HG03196 (cell line): Measurements from ENCODE around the gene SIRPA.

Source experiments
- ATAC-seq: cut with Tn5 transposase; IDR thresholded peaks from one replicate; pipeline ENCODE4 v1.9.1; 2021; ENCODE audit not compliant: unreplicated experiment

Gene SIRPA

GRCh38 chr20:1946762-1947534, 51.7 kb downstream of the SIRPA start:
- ATAC-seq, result no peak

DNA sequence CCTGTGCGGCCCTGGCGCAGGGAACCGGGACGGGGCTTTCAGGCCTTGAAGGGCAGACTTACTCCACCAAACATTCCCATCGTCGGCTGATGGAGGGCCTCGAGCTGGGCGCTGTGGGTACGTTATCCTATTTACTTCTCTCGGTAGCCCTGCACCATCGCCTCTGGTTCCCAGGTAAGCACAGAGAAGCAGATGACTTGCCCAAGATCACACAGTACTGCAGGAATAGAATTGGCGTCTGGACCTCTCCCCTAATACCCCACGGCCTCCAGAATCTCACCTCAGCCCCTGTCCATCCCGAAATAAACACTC, 52.3 kb downstream of the SIRPA start:
- no peak for ATAC-seq

DNA sequence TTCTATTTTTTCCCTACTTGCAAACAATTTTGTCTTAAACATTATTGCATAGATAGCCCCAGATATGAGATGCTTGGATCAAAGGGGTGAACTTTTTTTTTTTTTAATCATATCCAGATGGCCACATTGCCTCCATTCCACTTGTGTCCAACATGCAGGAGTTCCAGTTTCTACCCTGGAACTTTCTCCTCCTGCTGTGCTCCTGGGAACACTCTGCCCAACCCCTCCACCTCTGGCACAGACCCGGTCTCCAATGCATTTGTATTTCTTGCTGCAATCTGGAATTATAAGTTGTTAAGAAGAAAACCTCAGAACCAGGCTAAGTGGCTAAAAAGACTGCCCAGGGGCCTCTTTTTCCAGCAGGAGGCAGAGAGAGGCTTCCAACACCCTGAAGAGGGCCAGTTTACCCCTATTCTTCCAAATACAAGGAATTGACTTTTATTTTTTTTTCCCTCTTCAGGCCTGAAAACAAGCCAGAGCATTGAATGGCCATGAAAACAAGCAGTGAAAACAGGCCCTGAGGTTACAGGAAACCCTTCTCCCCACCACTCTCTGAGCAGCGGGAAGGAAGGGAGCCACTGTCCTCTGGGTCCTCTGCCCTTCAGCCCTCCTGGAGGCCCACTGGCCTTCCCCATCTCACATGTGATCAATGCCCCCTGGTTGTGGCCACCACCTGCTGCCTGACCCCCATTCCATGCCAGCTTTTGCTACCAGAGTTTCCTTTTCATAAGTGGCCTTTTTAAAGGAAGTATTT, 54.3 kb downstream of the SIRPA start:
- ATAC-seq, result no peak

DNA sequence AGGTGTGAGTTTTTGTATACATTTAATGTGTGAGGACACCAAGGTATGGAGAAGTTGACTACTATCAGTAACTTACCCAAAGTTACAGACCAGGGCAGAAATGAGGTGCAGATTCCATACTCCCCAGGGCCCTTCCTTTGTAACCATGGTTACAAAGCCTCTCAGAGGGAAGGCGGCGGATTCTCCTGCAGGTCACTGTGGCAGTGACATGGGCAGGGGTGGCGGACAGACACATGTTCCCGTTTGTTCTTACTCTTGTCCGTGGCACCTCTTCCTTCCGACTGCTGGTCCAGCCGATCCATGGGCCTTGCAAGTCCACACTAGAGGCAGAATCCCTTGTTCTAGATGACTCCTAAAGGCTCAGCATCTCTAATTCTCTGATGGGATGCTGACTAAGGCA, 55.6 kb downstream of the SIRPA start:
- no peak for ATAC-seq

DNA sequence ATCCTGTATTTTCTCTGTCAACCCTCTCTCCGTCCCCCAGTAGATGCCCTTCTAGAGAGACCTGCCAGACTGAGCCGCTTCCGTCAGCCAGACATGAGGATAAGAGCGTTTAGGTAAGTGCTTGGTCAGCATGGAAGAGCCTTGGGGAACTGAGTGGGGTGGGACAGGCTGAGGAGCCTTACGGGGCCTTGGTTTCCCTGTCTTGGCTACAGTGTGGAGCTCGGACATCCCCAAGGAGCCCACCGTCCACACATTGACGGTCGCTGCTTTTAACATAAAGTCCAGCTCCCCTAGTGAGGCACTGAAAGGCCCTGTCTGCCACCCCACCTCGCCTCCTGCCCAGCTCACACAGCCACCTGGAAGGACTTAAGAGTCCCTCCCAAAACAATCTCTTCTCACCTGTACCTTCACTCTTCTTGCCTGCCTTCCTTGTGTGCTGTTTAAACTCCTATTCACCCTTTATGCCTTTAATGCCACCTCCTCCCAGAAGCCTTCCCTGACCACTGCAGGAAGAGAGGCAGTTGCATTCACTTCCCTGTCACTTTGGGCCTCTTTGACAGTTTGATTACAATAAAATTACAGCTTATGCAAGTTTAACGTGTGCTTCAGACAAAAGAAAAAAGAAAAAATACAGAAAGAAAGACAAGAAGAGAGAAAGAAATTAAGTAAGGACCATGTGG, 56.4 kb downstream of the SIRPA start:
- no peak for ATAC-seq

GRCh38 chr20:1952737-1953530, 57.7 kb downstream of the SIRPA start:
- no peak for ATAC-seq

DNA sequence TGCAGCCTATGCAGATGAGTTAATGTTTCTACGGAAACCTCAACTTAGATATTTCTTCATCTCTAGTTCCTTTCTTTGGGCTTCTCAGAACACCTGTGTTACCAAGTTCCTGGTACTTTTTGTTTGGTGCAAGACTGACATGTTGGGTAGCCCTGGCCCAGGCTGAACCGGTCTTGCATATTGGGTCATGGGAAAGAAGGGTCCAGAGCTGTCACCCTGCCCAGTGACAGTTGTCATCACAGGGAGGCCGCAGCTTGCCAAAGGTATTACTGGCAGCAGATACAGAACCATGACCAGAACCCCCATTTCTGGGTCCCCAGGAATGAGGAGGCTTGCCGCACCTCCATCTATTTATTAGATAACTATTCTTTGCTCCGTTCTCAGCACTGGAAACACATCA, 58.4 kb downstream of the SIRPA start:
- ATAC-seq, result no peak

DNA sequence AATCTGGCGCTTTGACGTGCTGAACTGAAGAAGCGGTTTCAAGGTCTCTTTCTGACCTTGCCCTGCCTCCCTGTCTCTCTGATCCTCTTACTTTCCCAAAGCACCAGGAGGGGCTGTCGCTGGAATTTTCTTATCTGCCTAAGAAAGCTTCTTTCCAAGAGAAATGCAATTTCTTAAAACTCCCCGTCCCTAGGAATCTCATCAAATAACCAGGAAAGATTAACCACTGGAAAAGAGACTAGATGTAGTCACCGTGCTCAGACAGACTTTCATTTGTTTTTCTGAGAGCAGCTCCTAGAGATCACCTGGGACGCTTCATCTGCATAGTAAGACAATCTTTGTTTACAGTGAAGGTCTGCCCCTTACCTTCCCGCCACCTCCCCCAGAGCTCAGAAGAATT, 60.0 kb downstream of the SIRPA start:
- ATAC-seq, result no peak

GRCh38 chr20:1958426-1958825, 63.2 kb downstream of the SIRPA start:
- ATAC-seq, result no peak

DNA sequence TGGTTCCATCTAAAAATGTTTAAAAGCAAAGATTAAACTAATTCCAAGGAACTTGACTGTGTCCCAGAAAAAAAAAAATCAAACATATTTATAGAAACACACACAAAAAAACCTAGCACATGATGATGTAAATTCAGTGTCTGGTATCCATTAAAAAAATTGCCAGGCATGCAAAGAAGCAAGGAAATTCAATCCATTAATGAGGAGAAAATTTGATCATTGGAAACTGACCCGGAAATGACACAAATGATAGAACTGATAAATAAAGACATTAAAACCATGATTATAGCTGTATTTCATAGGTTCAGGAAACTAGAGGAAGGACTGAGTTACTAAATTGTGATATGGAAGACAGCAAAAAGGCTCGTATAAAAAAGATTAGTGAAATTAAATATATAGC, 63.9 kb downstream of the SIRPA start:
- ATAC-seq, result no peak

GRCh38 chr20:1961374-1961773, 66.2 kb downstream of the SIRPA start:
- no peak for ATAC-seq

- ATAC-seq, result no peak
Measured at GRCh38 chr20:1964061-1964460, 68.9 kb downstream of the SIRPA start.

- ATAC-seq, result no peak
Measured at GRCh38 chr20:1964659-1965405, 69.6 kb downstream of the SIRPA start.

GRCh38 chr20:1965520-1966351, 70.5 kb downstream of the SIRPA start:
- no peak for ATAC-seq

- no peak for ATAC-seq
Measured at GRCh38 chr20:1968964-1969363, 73.8 kb downstream of the SIRPA start.

- ATAC-seq, result no peak
Measured at GRCh38 chr20:1971893-1972586, 76.8 kb downstream of the SIRPA start.

DNA sequence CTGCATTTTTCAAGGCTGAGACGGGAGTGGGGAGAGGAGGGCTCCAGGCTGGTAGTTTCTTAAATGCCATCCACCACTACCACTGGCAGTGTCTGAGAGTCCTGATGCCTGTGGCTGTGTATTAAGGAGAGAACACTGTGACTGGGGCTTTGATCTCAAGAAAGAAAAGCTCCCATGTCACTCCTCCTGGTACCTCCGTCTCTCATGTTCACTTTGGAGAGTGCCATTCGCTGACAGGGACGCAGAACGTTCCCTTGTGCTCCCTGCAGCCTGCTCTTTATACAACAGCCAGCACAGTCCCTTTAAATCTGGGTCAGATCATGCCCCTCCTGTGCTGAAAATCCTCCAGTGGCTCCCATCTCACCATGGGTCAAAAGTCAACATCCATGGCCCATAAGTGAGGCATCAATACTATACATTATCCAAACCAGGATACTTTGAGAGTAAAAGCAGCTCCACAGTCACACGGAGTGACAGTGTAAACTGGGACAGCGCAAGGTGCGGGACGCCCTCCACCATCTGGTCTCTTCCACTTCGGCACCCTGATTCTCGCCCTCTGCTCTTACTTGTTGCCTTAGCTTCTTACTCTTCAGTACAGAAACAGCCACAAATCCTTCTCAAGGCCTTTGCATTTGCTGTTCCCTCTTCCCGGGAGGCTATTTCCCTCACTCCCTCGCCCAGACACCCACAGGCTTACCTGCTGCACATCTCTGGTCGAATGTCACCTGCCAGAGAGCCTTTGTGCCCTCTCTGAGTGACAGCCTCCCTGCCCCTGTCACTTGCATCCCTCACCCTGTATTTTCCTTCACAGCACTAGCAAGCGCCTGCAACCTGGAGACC, 78.6 kb downstream of the SIRPA start:
- no peak for ATAC-seq

DNA sequence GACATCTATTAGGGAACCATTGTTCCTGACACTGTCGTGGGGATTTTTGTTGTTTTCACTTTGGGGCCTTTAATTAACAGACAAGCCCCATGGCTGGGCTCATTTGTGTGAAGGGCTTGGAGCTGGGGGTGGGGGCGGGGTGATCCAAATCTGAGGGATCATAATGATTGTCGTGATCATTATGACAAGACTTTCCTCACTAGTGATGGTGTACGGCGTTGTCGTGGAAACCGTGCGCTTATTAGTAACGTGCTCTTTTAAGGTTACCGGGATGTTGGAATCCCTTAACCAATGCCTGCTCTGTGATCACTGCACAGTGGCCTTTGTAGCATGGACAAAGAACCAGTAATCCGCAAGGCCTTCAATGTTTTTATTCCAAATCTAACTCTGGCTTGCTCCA, 80.1 kb downstream of the SIRPA start:
- ATAC-seq, result no peak
